Neural crest cell (in vitro differentiated cells): ENCODE data around the gene PLB1. TPM values are rescaled to one million over a fixed set of nuclear protein-coding genes. Genes with fewer than 3 reads are reported as not detected.

Experiments used
- DNase-seq: peaks from one replicate; pipeline ENCODE4 v3.0.0; 2021; ENCODE audit warnings: low read depth, mixed read lengths, low spot score
- H3K27ac Mint-ChIP-seq: one replicate; pipeline ENCODE4 v1.8.0; 2021; ENCODE audit warnings: mild to moderate bottlenecking, mixed read lengths; ENCODE audit not compliant: unreplicated experiment
- H3K27me3 Mint-ChIP-seq: 2 replicates; pipeline ENCODE4 v1.8.0; 2021; ENCODE audit warnings: low read depth, mild to moderate bottlenecking, mixed read lengths
- H3K36me3 Mint-ChIP-seq: 2 replicates; pipeline ENCODE4 v1.8.0; 2021; ENCODE audit warnings: low read depth, mild to moderate bottlenecking, mixed read lengths
- H3K4me1 Mint-ChIP-seq: 2 replicates; pipeline ENCODE4 v1.8.0; 2021; ENCODE audit warnings: mixed read lengths
- H3K4me3 Mint-ChIP-seq: one replicate; pipeline ENCODE4 v1.8.0; 2021; ENCODE audit warnings: mild to moderate bottlenecking, mixed read lengths
- H3K9me3 Mint-ChIP-seq: 2 replicates; pipeline ENCODE4 v1.8.0; 2021; ENCODE audit warnings: mixed read lengths
- total RNA-seq: library from RNA; stranded (reverse); gene quantifications from 2 replicates; pipeline ENCODE4 v1.2.1, GENCODE V29; 2021
- TF ChIP-seq, protein P1 (sequence below): fragments of 200-600 bp; sonication (generic); conservative IDR thresholded peaks from 2 replicates; pipeline ENCODE4 v1.5.0; 2021; ENCODE audit warnings: antibody characterized with exemption, mild to moderate bottlenecking

Gene PLB1
- total RNA-seq, 1 donor from 2014 or later: 0.16 TPM

DNA sequence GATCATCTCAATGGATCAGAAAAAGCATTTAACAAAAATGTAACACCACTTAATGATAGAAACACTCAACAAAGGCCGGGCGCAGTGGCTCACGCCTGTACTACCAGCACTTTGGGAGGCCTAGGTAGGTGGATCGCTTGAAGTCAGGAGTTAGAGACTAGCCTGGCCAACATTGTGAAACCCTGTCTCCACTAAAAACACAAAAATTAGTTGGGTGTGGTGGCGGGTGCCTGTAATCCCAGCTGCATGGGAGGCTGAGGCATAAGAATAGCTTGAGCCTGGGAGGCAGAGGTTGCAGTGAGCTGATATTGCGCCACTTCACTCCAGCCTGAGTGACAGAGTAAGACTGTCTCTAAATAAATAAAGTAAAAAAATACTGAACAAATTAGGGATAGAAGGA, 74.6 kb downstream of the PLB1 start:
- TF ChIP-seq, protein P1, sequence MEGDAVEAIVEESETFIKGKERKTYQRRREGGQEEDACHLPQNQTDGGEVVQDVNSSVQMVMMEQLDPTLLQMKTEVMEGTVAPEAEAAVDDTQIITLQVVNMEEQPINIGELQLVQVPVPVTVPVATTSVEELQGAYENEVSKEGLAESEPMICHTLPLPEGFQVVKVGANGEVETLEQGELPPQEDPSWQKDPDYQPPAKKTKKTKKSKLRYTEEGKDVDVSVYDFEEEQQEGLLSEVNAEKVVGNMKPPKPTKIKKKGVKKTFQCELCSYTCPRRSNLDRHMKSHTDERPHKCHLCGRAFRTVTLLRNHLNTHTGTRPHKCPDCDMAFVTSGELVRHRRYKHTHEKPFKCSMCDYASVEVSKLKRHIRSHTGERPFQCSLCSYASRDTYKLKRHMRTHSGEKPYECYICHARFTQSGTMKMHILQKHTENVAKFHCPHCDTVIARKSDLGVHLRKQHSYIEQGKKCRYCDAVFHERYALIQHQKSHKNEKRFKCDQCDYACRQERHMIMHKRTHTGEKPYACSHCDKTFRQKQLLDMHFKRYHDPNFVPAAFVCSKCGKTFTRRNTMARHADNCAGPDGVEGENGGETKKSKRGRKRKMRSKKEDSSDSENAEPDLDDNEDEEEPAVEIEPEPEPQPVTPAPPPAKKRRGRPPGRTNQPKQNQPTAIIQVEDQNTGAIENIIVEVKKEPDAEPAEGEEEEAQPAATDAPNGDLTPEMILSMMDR: no peak
- H3K27ac Mint-ChIP-seq: no peak overlapping the region
- DNase-seq: no peak
- no peak overlapping the region for H3K4me3 Mint-ChIP-seq
- H3K9me3 Mint-ChIP-seq: no peaks in the 10 kb centered on the region
- H3K4me1 Mint-ChIP-seq: peaks cover 12% of the 10 kb centered on the region
- H3K27me3 Mint-ChIP-seq: peaks cover 6% of the 10 kb centered on the region
- no peaks in the 10 kb centered on the region for H3K36me3 Mint-ChIP-seq

DNA sequence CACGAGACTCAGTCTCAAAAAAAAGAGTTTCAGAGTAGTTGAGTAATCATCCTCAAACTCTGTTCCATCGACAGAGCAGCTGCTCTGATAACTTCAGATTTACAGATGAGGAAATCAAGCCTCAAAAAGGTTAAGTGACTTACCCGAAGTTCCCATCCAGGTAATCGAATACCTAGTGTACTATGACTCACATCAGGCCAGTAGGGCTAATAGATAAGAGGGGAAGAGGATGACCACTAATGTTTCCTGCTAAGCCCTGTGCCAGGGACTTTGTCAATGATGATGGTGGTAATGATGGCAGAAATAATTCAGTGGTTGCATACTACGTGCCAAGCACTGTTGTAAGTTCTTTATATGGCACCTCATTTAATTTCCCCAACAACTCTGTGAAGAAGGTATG, 80.9 kb downstream of the PLB1 start:
- H3K9me3 Mint-ChIP-seq: no peaks in the 10 kb centered on the region
- no peak for DNase-seq
- no peaks in the 10 kb centered on the region for H3K36me3 Mint-ChIP-seq
- no peak overlapping the region for H3K4me3 Mint-ChIP-seq
- no peaks in the 10 kb centered on the region for H3K4me1 Mint-ChIP-seq
- peaks cover 6% of the 10 kb centered on the region for H3K27me3 Mint-ChIP-seq
- H3K27ac Mint-ChIP-seq: no peak overlapping the region
- TF ChIP-seq, protein P1: no peak

- no peak overlapping the region for H3K4me3 Mint-ChIP-seq
- no peaks in the 10 kb centered on the region for H3K27me3 Mint-ChIP-seq
- H3K36me3 Mint-ChIP-seq: no peaks in the 10 kb centered on the region
- DNase-seq: no peak
- TF ChIP-seq, protein P1: no peak
- H3K4me1 Mint-ChIP-seq: no peaks in the 10 kb centered on the region
- no peaks in the 10 kb centered on the region for H3K9me3 Mint-ChIP-seq
- no peak overlapping the region for H3K27ac Mint-ChIP-seq
Observed at GRCh38 chr2:28577791-28578680, 82.2 kb downstream of the PLB1 start.

DNA sequence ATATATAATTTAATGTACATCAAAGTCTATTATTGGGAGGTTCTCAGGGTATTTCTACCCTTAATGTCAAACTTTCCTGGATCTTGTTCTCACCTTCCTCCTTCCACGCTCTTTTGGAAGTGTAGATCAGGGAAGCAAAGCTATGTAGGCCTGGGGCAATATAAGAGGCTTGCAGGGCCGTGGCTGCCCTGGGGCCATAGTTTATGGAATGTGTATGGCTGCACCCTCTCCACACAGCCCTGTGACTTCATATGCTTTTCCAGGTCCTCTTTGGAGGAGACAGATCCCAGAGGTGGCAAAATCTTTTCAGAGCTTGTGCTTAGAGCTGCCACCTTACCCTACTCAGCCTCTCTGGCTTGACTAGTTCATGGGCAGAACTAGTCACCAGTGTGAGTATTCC, 82.9 kb downstream of the PLB1 start:
- no peaks in the 10 kb centered on the region for H3K27me3 Mint-ChIP-seq
- TF ChIP-seq, protein P1: no peak
- H3K27ac Mint-ChIP-seq: no peak overlapping the region
- no peaks in the 10 kb centered on the region for H3K4me1 Mint-ChIP-seq
- no peaks in the 10 kb centered on the region for H3K9me3 Mint-ChIP-seq
- no peaks in the 10 kb centered on the region for H3K36me3 Mint-ChIP-seq
- no peak overlapping the region for H3K4me3 Mint-ChIP-seq
- no peak for DNase-seq

- no peaks in the 10 kb centered on the region for H3K9me3 Mint-ChIP-seq
- H3K27me3 Mint-ChIP-seq: no peaks in the 10 kb centered on the region
- no peaks in the 10 kb centered on the region for H3K36me3 Mint-ChIP-seq
- no peaks in the 10 kb centered on the region for H3K4me1 Mint-ChIP-seq
- no peak overlapping the region for H3K4me3 Mint-ChIP-seq
- no peak overlapping the region for H3K27ac Mint-ChIP-seq
- TF ChIP-seq, protein P1: no peak
- no peak for DNase-seq
Observed at GRCh38 chr2:28579606-28580005, 83.7 kb downstream of the PLB1 start.
